Fibroblast of skin of right quadriceps (primary cell): Measurements from ENCODE around the gene NUB1.

Source experiments
- DNase-seq: peaks from one replicate; pipeline ENCODE4 v3.0.0-alpha.2; 2013

NUB1 gene

DNA sequence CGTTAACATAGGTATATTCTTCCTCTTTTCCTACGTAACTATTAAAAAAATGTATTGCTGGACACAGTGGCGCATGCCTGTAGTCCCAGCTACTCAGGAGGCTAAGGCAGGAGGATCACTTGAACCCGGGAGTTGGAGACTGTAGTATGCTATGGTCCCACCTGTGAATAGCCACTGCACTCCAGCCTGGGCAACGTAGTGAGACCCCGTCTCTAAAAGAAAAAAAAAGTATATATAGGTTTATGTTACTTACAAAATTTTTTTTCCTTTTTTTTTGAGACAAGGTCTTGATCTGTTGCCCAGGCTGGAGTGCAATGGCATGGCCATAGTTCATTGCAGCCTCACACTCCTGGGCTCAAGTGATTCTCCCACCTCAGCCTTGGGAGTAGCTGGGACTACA is 5.6 kb downstream of the NUB1 start:
- no peak for DNase-seq

DNA sequence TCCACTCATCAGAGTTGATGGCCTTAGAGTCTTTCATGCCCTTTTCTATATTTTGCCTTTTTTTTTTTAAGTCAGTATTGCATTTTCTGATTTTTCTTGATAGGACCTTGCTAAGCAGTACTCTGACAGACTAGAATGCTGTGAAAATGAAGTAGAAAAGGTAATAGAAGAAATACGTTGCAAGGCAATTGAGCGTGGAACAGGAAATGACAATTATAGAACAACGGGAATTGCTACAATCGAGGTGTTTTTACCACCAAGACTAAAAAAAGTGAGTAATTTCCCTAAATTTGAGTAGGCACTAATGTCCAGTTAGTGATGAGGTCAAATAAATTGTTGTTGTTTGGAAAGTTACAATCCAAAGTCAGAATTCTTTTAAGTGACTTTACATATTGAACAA is 7.4 kb downstream of the NUB1 start:
- DNase-seq: no peak

DNA sequence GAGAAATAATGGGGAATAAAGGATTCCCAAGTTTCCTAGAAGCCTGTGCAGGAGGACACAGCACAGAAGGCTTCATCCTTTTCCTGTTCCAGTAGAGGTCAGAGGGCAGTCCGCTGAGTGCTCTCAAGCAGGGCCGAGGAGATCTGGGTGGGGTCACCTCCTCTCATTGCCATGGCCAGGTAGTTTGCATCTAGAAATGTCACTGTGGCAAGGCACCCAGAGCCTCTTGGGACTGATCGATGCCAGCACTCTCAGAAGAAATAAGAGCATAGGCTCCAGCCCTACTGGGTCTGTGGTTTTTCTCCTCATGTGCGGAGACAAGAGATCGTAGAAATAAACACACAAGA is 7.9 kb downstream of the NUB1 start:
- no peak for DNase-seq

DNA sequence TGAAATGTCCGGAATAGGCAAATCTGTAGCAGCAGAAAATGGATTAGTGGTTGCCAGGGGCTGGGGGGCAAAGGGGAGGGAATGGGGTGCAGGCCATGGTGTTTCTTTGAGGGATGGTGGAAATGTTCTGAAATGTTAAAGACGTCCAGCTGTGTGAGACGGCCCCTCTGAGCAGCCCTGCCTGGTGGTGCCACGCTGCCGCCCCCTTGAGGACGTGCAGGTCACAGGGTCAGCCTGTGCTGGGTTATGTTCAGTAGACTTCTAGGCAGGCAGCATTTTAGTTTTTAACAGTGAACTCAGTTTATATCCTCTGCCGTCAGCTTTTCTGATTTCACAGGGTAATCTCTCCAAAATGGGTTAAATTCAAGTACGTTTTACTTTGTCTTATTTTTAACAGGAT is 9.4 kb downstream of the NUB1 start:
- DNase-seq: no peak

DNA sequence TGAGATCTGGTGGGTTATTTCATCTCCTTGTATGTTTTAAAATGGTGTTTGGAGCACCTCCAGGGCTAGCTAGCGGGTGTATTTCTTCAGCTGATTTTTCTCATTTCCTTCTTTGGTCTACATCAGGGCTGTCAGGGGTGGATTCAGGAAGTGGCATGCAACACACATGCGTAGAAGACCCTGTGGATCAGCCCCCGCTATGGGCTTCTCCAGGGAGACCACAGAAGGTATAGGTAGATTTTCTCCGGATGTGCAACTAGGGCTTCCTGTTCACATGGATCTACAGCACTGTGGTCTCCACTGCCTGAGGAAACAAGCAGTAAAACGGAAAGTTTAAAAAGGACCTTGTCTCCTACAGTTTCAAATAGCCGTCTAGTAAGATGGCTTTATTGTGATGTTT is 10.4 kb downstream of the NUB1 start:
- DNase-seq: no peak

DNA sequence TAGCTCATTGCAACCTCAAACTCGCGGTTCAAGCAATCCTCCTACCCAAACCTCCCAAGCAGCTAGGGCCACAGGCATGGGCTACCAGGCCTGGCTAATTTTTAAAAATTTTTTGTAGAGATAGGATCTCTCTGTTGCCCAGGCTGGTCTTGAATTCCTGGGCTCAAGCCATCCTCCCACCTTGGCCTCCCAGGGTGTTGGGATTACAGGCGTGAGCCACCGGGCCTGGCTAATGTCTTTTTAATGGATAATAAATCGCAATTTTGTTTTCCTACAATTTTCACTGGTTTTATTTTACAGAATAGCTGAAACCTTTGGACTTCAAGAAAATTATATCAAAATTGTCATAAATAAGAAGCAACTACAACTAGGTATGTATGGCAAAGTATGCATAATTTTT is 10.9 kb downstream of the NUB1 start:
- no peak for DNase-seq

DNA sequence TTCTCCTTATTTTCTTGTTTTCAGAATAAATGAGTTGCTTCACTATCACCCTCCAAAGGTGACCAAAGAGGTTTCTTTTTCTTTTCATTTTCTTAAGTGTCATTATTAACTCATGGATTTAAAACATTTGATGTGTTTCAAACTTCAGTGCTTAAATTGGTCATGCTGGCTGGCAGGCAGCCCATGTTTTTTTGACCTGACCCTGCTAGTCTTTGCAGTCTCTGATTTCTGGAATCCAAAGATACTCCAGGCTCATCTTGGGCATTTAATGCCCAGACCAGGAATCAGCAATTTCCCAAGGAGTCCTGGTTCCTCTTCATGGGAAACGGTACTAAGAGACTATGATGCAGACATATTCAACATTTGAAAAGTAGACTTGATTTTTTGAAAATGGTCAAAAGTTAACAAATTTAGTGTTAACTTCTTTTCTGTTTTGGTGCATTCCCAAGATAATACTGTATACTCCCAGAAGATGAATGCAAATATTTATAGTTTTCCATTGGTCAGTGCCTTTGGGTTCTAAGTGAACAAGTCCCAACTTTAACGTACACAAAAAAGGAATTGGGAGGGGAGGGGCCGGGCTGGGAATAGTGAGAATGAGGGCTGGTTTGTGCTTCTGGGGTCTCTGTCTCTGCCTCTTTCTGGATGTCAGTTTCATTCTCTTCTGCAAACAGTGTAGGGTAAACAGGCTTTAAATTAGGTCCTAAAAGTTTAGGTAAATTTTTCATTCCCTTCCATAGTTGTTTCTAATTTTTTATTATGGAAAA is 19.8 kb downstream of the NUB1 start:
- DNase-seq: no peak

DNA sequence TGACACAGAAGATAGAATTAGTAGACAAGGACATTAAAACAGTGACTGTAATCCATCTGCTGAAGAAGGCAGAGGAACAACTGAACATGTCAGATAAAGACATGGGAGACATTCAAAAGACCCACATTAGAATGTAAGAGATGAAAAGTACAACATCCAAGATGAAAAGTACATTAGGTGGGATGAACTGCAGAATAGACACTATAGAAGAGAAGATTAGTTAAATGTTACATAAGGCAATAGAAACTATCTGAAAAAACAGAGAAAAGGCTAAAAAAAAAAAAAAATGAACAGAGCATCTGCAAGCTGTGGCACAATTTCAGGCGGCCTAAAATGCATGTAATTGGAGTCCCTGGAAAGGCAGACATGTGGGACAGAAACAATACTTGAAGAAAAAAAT is 21.6 kb downstream of the NUB1 start:
- no peak for DNase-seq

DNA sequence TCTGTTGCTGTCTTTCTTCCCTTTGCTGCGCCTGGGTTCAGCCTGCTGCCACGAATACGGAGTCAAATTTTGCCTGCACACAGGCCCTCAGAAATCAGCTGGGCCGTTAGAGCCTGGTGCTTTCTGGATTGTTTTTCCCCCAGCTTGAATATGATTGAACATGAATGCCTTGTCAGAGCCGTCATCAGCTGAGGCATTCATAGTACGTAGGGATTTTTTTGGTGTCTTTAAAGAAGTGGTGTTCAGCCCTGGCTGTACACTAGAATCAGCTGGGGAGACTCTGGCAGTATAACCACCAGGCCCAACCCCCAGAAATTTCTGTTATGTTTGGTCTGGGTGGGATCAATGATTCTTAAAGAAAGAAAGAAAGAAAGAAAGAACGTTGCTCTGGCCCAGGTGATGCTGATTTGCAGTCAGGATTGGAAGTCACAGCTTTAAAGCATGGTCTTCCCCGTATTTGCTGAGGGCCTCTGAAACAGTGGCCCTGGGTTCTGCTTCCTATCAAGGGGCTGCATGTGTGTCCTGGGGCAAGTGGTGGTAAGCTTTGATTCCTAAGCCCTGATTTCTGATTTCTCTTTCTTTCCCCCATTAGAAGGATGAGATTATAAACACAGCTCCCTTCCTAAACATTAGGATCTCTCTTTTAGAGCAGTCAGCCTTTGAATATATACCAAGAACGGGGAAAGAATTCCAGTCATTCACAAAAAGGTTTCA is 24.7 kb downstream of the NUB1 start:
- DNase-seq: peak; percentile 22

DNA sequence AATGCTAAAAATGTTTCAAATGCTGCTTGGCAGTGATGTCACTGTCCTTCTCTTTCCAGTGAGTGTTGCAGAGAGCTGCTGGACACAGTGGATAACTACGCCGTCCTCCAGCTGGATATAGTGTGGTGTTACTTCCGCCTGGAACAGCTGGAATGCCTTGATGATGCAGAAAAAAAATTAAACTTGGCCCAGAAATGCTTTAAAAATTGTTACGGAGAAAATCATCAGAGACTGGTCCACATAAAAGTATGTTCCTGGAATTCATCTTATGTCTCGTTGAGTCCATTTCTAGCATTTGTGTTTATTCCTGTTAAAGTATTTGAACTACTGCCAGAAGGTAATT is 25.2 kb downstream of the NUB1 start:
- peak; percentile 70 for DNase-seq

DNA sequence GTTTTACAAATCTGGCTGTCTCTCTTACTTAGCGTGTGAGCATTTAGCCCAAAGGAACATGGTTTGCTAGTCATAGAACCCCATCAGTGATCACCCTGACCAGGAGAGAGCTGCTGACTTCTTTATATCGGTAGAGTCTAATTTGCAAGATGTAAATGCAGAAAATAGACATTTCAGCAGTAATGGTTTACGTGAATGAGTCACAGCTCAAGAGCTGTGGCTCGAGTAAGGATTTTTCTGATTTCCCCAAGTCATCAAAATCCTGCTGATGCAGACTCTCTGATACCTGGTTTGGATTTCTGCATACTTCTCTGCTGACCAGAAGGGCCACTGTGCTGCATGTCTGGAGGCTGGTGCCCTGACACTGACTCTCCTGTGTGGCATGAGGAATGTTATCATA is 25.7 kb downstream of the NUB1 start:
- DNase-seq: peak; percentile 46

DNA sequence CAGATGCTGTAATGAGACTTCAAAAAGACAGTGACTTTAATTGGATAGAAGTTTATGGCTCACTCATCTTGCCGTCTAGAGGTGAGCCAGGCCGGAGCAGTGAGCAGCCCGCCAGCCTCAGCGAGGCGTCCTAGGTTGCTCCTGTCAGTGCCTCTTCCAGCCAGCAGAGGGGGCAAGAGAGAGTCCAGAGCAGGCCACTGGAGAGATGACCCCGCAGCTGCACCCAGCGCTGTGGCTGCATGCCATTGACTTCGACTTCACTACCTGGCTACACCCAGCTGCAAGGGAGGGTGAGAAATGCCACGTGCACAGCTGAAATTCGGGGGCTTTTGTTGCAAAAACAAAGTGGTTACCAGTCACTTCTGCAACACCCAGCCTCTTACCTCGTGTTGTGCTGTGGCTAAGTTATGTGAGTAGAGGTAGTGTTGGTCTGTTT is 26.5 kb downstream of the NUB1 start:
- DNase-seq: peak; percentile 60

DNA sequence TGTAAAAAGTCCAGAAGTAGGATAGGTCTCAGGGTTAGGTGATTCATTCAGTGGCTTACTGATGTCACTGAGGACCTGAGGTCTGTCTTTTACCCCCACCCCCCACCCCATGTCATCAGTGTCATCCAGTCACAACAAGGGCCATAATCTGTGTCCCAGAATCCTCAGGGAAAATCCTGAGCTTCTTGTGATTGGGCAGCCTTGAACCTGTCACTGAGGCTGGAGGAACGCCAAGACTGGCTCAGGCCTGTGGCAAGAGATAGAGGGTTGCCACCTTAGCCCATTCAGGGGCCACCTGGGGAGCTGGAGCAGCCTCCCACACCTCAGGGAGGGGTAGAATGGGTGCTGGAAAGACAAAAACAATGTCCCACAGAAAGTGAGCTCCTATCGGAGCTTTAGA is 29.7 kb downstream of the NUB1 start:
- no peak for DNase-seq

DNA sequence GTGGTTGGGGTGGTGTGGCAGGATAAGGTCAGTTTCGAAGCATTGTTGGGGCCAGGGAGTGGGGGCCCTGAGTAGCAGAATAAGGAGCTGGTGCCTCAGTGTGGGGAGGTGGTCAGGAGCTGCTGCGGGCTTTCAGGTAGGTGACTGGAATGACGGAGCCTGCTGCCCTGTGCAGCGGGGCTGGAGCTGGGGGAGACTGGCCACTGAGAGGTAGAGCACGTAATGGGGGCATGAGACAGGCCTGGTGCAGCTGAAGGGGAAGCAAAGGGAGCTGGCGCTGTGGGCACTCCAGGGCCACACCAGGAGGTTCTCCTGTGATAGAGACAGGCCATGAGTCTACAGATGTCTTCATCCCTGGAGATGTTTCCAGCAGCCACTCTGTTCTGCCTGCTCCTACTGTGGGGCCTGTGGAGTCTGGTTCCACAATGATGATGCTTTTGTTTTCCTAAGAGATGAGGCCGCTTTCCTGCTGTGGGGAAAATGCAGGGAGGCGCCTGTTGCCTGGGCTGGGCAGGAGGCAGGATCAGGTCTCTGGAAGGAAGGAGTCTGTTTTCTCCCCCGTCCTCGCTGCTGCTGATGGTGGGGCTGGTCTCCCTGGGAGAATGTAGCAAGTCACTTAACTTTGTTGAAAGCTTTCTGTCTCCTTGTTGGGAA is 31.1 kb downstream of the NUB1 start:
- no peak for DNase-seq

DNA sequence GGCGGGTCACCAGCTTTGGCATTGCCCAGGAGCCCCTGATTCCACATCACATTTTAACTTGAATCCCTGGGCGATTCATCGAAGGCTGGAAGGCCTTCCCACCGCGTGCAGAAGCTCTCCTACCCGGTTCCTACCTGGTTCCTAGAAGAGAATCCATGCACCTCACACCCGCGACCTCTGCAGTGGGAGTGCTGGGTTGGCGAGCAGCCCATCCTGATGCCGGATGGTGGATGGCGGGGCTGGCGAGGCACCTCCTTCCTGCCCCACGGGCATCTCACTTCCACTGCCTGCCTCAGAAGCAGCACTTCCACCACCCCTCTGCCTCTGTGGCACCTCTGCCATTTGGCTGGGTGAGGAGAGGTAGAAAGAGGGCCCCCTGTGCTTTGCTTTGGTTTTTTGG is 32.0 kb downstream of the NUB1 start:
- no peak for DNase-seq

DNA sequence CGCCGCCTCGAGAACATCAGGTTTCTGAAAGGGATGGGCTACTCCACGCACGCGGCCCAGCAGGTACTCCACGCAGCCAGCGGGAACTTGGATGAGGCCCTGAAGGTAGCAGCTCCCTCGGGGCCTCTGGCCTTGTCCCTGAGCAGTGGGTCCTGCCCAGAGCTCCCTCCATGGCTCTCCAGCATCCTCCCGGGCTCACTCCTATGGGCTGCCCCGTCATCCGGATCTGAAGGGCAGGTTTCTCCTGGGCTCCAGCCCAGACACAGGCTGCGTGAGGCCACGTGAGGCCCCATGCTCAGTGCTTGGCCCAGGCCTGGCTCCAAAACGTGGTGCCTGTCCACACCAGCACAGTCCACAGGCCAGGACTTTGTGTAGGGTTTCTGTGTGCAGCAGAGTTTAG is 32.5 kb downstream of the NUB1 start:
- DNase-seq: no peak

DNA sequence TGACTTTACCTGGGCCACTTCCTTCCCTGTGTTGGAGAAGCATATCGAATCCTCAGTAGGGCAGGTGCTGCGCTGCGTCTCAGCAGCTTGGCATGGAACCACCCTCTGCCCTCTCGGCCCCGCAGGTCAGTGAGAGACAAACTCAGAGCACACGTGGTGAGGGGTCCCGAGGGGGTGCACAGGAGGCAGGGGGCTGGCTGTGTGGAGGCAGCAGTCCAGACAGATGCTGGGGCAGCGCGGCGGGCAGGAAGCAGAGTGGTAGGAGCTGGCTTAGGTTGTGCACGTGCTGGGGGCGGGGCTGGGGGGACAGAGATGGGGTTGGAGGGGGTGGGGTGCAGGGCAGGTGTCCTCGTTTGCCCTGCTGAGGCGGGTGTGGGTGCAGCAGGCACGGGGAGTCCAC is 33.1 kb downstream of the NUB1 start:
- no peak for DNase-seq

DNA sequence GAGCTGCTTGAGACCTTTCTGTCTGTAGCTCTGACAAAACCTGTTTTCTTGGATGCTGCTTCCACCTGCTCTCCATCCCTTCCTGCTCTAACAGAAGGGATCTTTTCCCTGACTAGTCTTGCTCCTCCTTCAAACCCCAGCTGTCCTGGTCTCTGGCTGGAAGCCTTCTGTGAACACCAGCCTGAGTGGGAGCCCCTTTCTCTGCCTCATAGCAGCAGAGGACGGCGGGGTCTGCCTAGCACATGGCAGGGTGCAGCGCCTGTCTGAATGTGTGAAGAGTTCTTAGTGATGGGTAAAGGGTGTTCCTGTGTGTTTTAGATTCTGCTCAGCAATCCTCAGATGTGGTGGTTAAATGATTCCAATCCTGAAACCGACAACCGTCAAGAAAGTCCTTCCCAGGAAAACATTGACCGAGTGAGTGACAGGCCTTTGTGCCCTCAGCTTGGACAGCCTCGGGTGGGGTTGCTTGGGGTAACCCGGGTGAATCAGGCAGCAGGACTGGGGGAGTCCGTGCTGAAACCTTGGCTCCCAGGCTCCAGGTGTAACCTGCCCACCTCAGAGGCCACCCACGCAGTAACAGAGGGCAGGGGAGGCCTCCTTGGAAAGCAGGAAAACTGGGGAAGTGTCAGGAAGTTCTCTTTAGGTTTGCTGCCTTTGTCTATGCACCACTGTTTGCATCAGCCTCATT is 34.1 kb downstream of the NUB1 start:
- no peak for DNase-seq

DNA sequence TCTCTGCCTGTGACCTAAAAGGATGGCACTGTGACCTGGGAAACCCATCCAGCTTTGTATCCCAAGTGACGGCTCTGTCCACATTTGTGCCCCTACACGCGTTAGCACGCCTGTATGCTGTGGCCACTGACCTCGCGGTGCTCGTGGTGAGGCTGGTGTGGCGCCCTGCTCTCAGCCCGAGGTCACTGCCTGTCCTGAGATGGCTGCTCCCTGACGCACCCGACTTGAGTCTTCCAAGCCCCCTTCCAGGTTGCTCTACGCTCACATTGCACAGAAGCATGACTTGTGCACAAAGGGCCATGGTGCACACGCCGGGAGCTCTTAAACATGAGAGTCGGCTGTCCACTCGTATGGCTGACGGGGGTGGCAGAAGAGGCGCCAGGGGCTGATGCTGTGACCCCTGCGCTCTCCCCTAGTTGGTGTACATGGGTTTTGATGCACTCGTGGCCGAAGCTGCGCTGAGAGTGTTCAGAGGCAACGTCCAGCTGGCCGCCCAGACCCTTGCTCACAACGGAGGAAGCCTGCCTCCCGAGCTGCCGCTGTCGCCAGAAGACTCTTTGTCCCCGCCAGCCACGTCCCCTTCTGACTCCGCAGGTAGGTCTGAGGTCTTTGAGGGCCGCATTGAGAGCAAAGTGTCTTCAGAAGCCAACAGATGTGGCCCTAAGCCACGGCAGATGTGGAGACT is 34.7 kb downstream of the NUB1 start:
- DNase-seq: no peak

DNA sequence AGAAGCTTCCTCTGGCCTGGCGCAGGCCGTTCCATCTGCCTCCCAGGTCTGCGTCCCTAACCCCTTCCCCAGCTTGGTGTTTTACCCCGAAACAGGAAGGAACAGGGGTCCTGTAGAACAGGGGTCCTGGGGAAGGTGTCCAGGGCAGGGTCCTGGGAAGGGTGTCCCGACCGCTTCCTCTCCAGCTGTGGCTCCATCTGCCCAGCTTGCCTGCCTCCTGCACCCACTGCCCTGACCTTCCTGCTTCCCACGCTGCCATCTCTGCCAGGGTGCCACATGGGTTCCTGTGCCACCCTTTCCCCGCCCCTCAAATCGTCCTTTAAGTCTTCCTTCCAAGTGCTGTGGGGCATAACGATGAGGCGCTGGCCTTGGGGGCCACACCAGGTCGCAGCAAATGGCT is 35.8 kb downstream of the NUB1 start:
- no peak for DNase-seq

DNA sequence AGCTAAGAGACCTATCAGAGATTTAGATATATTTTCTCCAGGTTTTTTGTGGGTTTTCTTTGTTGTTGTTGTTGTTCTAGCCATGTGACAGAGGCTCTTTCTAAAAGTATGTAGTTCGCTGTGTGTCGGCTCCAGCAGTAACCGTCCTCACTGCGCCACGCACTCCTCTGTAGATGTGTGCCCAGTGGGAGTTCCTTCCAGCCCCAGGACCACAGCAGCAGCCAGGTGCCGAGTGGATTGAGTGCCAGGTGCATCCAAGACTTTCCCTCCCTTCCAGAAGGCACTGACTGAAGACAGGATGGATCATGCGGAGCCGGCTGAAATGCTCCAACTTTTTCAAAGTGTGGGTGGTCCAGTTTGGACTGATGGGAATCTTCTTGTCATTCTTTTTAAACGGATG is 36.4 kb downstream of the NUB1 start:
- no peak for DNase-seq

DNA sequence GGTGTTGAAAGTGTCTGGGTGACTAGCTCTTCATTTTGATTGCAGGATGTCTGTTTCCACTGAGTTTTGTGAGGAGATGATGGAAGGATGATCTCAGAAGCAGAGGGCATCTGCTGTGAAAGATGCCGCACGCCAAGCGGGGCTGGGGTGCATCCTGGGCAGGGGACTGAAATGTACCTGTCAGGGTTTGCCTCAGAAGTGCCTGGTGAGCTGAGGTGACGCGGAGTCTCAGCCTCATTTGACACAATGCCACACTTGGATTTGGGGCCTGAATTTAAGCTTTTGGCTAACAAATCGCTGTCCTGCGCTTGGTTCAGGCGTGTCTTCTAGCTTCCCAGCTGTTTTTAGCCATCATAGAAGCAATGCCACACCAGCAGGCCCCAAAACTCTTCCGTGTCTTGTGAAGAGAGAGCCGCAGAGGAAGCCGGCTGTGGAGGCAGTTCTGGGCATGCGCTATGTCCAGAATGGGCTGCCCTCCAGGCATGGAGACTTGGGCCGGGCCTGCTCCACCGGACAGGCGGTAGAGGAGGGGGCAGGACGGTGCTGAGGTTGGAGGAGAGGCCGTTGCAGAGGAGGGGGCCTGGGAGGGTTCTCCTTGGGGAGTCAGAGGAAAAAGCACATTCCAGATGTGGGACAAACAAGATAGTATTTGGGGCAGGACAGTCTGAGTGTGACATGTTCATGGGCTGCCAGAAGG is 37.0 kb downstream of the NUB1 start:
- no peak for DNase-seq

DNA sequence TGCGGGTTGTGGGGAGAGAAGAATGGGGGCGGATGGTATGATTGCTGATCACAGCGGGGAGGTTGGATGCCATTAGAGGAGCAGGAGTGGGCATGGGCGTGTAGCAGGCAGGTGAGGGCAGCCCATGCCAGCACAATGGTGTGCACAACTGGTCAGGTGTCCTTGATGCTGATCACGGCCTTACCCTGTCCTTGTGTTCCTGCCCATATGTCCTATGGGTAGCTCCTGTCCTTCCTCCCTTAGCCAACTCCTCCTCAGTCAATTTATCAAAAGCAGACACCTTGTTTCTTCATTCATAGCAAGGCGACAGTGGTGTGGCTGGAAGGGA is 37.5 kb downstream of the NUB1 start:
- DNase-seq: no peak
